ENCODE measurements around the gene PI4K2B.

DNA sequence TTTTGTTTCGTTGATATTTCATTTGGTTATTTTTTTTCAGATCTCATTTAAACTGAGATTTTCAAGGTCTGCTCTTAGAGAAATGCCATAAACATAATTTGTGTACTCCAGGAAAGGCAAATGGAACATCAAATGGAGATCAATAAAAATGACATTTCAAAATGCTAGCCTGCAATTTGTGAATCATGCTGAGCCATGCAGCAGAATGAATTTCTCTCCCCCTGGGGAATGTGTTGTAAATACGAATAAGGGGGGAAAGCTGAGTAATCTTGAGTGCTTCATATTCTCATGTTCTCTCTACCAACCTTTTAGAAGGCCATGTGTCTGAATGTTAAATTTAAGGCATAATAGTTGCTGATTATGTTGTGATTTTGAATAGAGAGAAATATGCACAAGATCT, 86.5 kb downstream of the PI4K2B start:
- no peak for TF ChIP-seq EZH2 (IDR thresholded peaks at IDR 0.05; ENCODE audit: borderline replicate concordance, low read length)
- TF ChIP-seq, protein P1, sequence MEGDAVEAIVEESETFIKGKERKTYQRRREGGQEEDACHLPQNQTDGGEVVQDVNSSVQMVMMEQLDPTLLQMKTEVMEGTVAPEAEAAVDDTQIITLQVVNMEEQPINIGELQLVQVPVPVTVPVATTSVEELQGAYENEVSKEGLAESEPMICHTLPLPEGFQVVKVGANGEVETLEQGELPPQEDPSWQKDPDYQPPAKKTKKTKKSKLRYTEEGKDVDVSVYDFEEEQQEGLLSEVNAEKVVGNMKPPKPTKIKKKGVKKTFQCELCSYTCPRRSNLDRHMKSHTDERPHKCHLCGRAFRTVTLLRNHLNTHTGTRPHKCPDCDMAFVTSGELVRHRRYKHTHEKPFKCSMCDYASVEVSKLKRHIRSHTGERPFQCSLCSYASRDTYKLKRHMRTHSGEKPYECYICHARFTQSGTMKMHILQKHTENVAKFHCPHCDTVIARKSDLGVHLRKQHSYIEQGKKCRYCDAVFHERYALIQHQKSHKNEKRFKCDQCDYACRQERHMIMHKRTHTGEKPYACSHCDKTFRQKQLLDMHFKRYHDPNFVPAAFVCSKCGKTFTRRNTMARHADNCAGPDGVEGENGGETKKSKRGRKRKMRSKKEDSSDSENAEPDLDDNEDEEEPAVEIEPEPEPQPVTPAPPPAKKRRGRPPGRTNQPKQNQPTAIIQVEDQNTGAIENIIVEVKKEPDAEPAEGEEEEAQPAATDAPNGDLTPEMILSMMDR (conservative IDR thresholded peaks at IDR 0.05 in 1 of 2, IDR thresholded peaks at IDR 0.05 in 1 of 2; ENCODE audit: extremely low read depth in 1 of 2, insufficient read depth in 1 of 2, low read depth in 1 of 2, low read length in 2 of 2): no peak

All from mammary epithelial cell (primary cell).